ELR (cell line): ENCODE results near the gene MATN1.

Source experiments
- DNase-seq: peaks from one replicate; pipeline ENCODE4 v3.0.0-alpha.2; 2015; ENCODE audit warnings: low read depth

The MATN1 gene

GRCh38 chr1:30758121-30758688 is 34.8 kb upstream of the MATN1 start:
- no peak for DNase-seq

GRCh38 chr1:30757352-30758120 is 34.2 kb upstream of the MATN1 start, which contains the start of gene LAPTM5:
Gene LAPTM5, minus strand, starts transcription at chr1:30757774. Its CDS starts 29 bp downstream, at chr1:30757745.
- no peak for DNase-seq

GRCh38 chr1:30756545-30757351 is 33.4 kb upstream of the MATN1 start:
- peak; percentile 93 for DNase-seq

GRCh38 chr1:30756206-30756544 is 32.8 kb upstream of the MATN1 start:
- DNase-seq = no peak

GRCh38 chr1:30755746-30756145 is 32.4 kb upstream of the MATN1 start:
- DNase-seq = no peak

- no peak for DNase-seq
These were observed 31.9 kb upstream of the MATN1 start for GRCh38 chr1:30755334-30755733.

- no peak for DNase-seq
These were observed 31.3 kb upstream of the MATN1 start for GRCh38 chr1:30754684-30755171.

GRCh38 chr1:30753660-30754123 is 30.3 kb upstream of the MATN1 start:
- DNase-seq = no peak

GRCh38 chr1:30753118-30753517 is 29.7 kb upstream of the MATN1 start:
- no peak for DNase-seq

GRCh38 chr1:30752651-30752908 is 29.2 kb upstream of the MATN1 start:
- DNase-seq = no peak

GRCh38 chr1:30751830-30752650 is 28.7 kb upstream of the MATN1 start:
- DNase-seq = no peak

- DNase-seq = no peak
These were observed 27.4 kb upstream of the MATN1 start for GRCh38 chr1:30750731-30751291.

- DNase-seq = no peak
These were observed 26.6 kb upstream of the MATN1 start for GRCh38 chr1:30749691-30750583.

- DNase-seq = no peak
These were observed 25.5 kb upstream of the MATN1 start for GRCh38 chr1:30748699-30749401.

- DNase-seq = no peak
These were observed 24.8 kb upstream of the MATN1 start for GRCh38 chr1:30748098-30748698.

GRCh38 chr1:30747033-30748008 is 23.9 kb upstream of the MATN1 start:
- DNase-seq = no peak

GRCh38 chr1:30746212-30747032 is 23.0 kb upstream of the MATN1 start:
- DNase-seq = no peak

- DNase-seq = no peak
These were observed 22.4 kb upstream of the MATN1 start for GRCh38 chr1:30745834-30746208.
